ENCODE data around the gene SLC35A5. TPM values are rescaled to one million over a fixed set of nuclear protein-coding genes. Genes with fewer than 3 reads are reported as not detected.

Gene SLC35A5
- total RNA-seq, 1 donor from 2014 or later, result 30.5 TPM

- Histone ChIP-seq H3K36me3 (ENCODE audit: control insufficient read depth, insufficient read depth, low read length) (no peaks in the 10 kb centered on the region), H3K27me3 (ENCODE audit: control insufficient read depth, insufficient read depth, low read length) (no peaks in the 10 kb centered on the region), H3K4me3 (ENCODE audit: low read depth, low read length) (no peak overlapping the region)
- DNase-seq (ENCODE audit: low read depth), result no peak
- TF ChIP-seq CTCF (IDR thresholded peaks at IDR 0.05; ENCODE audit: insufficient read depth, low read length, poor library complexity, severe bottlenecking), result no peak
Observed at GRCh38 chr3:112634786-112635541, 73.1 kb downstream of the SLC35A5 start.

Other genes with a start within 250 kb of the SLC35A5 start
- 19.2 and 19.3 TPM in 2 replicates for gene CD200, start 228.9 kb upstream of the SLC35A5 start, total RNA-seq
- not detected in 2 replicates for gene BTLA, start 62.6 kb upstream of the SLC35A5 start, total RNA-seq
- 49.7 and 50.9 TPM in 2 replicates for gene ATG3, start 83 bp upstream of the SLC35A5 start, total RNA-seq
- gene CCDC80, start 79.1 kb downstream of the SLC35A5 start, total RNA-seq, result 4.7 and 4.9 TPM in 2 replicates